ENCODE results near the gene EDIL3.

Gene EDIL3

GRCh38 chr5:84085387-84086041 lies 299.2 kb downstream of the EDIL3 start:
- no peak for TF ChIP-seq CTCF (IDR thresholded peaks at IDR 0.05; ENCODE audit: low read depth, low read length)
- H3K4me3 ChIP-seq (ENCODE audit: low read depth, low read length), result no peak overlapping the region

- no peak overlapping the region for H3K4me3 ChIP-seq (ENCODE audit: low read depth, low read length)
- no peak for TF ChIP-seq CTCF (IDR thresholded peaks at IDR 0.05; ENCODE audit: low read depth, low read length)
These were observed 303.8 kb downstream of the EDIL3 start for GRCh38 chr5:84080908-84081307.

GRCh38 chr5:84072339-84072738 lies 312.3 kb downstream of the EDIL3 start:
- no peak for TF ChIP-seq CTCF (IDR thresholded peaks at IDR 0.05; ENCODE audit: low read depth, low read length)
- no peak overlapping the region for H3K4me3 ChIP-seq (ENCODE audit: low read depth, low read length)

GRCh38 chr5:84069608-84070179 lies 315.0 kb downstream of the EDIL3 start:
- no peak for TF ChIP-seq CTCF (IDR thresholded peaks at IDR 0.05; ENCODE audit: low read depth, low read length)
- no peak overlapping the region for H3K4me3 ChIP-seq (ENCODE audit: low read depth, low read length)

GRCh38 chr5:84063041-84063440 lies 321.6 kb downstream of the EDIL3 start:
- no peak overlapping the region for H3K4me3 ChIP-seq (ENCODE audit: low read depth, low read length)
- TF ChIP-seq CTCF (IDR thresholded peaks at IDR 0.05; ENCODE audit: low read depth, low read length), result no peak

- no peak for TF ChIP-seq CTCF (IDR thresholded peaks at IDR 0.05; ENCODE audit: low read depth, low read length)
- H3K4me3 ChIP-seq (ENCODE audit: low read depth, low read length), result no peak overlapping the region
These were observed 325.0 kb downstream of the EDIL3 start for GRCh38 chr5:84059672-84060071.

- no peak for TF ChIP-seq CTCF (IDR thresholded peaks at IDR 0.05; ENCODE audit: low read depth, low read length)
- no peak overlapping the region for H3K4me3 ChIP-seq (ENCODE audit: low read depth, low read length)
These were observed 326.1 kb downstream of the EDIL3 start for GRCh38 chr5:84058561-84058960.

Measured in WI38 (cell line).